DLD1 (cell line): ENCODE measurements around the gene CENPL.
"Not testable (repeated sequence)": the region's sequence is repeated elsewhere in the genome, so short reads cannot be mapped to it uniquely, and the experiment has no call there.

Experiments
- in situ Hi-C: cut with HindIII; loops from 2 replicates; pipeline ENCODE4 v1.10.0; 2017; ENCODE audit warnings: low sequenced_read_pairs

CENPL gene

GRCh38 chr1:173824315-173825081, at the start of gene CENPL, which contains the start of gene DARS2:
Gene CENPL, minus strand, starts transcription at chr1:173824883. Its CDS starts 13,584 bp downstream, at chr1:173811299.
Gene DARS2, plus strand, starts transcription at chr1:173824673. Its CDS starts 557 bp downstream, at chr1:173825230.
- in situ Hi-C loops: no loop called here

DNA sequence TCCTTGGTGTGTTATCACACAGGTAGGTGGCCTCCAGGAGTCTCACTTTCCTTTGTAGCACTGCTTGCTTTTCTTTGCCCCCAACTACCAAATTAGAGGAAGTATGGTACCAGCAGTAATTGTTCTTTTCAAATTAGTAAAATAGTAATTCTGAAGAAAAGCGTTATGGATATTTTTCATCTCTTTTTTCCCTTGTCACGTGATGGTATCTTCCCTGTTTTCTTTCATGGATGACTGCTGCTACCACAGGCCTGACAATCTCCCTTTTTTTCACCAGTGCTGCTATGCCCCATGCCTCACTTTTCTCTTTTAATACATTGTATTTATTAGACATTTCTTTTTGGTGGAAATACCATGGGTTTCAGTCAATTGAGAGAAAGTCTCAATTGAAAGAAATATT, 46.8 kb upstream of the CENPL start:
- in situ Hi-C loops: no loop called here

GRCh38 chr1:173871091-173871490, 46.4 kb upstream of the CENPL start:
- in situ Hi-C loops: no loop called here

- in situ Hi-C loops: no loop called here
Measured at GRCh38 chr1:173870252-173871075, 45.8 kb upstream of the CENPL start.

DNA sequence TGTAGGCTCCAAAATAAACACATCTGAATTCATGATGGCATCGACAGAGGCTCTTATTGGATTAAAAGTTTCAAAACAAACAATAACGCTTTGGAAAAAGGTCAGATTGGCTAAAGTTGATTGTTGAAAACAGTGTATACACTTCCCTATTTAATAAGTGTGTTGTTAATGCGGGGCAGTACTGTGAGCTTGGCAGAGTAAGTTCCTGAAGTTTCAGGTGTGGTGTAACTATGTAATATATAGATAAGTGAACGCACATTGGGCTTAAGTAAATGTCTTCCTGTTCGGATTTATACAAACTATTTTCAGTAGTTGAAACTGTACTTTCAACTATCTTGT, 44.3 kb upstream of the CENPL start:
- in situ Hi-C loops: no loop called here

DNA sequence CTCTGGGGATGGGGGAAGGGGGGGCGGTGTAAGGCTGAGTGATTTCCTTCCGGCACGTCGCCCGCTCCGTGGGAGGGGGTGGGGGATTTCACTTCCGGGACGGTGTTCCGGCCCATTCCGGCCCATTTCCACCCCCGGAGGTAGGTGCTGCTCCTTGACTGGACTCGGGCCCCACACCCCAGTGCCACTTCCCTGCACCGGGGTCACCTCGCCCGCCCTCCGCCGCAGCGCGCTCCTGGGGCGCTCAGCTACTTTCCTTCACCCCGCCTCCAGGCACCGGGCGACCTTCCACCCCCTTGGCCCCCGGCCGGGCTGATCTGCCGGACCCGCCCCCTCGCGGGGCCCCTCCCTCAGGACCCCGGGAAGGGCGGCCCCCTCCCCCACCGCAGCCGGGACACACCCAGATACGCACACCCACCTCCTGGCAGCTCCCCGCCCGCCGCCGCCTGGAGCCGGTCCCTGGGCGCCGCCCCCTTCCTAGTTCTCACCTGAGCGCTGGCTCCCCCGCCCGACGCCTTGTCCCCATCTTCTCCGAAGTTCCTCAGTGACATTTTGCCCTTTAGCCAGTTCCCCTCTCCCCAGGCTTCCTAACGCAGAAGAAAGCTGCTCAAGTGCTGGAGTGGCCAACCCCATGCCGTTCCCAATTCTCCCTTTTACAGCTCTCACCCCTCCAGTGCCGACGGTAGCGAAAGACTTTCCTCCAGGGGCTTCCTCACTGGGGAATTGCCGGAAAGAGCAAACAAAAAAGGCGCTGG, 43.8 kb upstream of the CENPL start, which contains the start of gene ZBTB37:
Gene ZBTB37 (plus strand): TSS at position 115 of the 755 bp plus-strand sequence. CDS start 1,846 bp downstream, outside the sequence.
- in situ Hi-C loops: no loop called here

GRCh38 chr1:173867753-173868265, 43.1 kb upstream of the CENPL start, which contains the start of gene GAS5:
Gene GAS5, minus strand, starts transcription at chr1:173867989.
- in situ Hi-C loops: no loop called here

DNA sequence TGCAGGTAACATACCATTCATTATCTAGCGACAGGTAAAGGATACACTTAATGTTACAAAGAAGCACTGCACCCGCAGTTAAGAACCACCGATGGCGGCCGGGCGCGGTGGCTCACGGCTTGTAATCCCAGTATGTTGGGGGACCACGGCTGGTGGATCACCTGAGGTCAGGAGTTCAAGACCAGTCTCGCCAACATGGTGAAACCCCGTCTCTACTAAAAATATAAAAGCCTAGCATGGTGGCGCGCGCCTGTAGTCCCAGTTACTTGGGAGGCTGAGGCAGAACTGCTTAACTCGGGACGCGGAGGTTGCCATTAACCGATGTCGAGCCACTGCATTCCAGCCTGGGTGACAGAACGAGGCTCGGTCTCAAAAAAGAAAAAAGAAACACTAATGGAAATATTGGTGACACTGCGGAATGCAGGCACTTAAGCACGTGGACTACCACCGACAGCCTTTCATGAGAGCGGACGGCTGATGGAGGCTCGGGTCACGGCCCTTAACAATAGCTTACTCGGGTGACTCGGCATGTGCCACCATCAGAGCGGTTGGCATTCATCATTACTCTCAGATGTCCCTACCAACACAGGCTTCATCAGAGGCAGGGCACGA, 42.6 kb upstream of the CENPL start:
- in situ Hi-C loops: no loop called here

- in situ Hi-C loops: no loop called here
Measured at GRCh38 chr1:173866413-173867115, 41.9 kb upstream of the CENPL start.

DNA sequence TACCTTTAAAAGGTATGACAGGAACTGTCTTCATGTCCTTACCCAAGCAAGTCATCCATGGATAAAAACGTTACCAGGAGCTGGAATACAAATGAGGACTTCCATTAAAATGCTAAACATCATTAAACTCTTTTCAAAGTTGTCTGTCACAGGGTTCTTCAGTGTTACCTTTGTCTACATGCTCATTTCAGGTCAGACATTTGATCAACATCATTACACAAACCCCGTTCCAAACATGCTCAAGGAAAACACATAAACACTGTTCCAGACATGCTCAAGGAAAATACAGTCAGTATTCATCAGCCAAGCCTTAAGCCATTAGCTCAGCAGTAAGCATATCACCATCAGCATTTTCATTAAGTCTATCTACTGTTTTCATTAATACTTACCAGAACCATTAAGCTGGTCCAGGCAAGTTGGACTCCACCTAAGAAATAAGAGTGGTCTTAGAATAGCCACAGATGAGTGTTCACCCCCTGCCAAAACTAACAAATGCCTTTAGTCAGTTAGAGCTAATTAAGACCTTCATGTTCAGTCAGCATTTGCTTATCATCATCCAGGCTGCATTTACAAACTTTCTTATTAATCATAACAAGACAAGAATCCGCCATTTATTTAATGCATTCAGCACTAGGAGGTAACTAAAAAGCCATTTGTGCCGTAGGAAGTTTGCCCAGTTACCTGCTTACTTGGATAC, 40.9 kb upstream of the CENPL start:
- in situ Hi-C loops: no loop called here

GRCh38 chr1:173864179-173864867, 39.6 kb upstream of the CENPL start:
- in situ Hi-C loops: no loop called here

DNA sequence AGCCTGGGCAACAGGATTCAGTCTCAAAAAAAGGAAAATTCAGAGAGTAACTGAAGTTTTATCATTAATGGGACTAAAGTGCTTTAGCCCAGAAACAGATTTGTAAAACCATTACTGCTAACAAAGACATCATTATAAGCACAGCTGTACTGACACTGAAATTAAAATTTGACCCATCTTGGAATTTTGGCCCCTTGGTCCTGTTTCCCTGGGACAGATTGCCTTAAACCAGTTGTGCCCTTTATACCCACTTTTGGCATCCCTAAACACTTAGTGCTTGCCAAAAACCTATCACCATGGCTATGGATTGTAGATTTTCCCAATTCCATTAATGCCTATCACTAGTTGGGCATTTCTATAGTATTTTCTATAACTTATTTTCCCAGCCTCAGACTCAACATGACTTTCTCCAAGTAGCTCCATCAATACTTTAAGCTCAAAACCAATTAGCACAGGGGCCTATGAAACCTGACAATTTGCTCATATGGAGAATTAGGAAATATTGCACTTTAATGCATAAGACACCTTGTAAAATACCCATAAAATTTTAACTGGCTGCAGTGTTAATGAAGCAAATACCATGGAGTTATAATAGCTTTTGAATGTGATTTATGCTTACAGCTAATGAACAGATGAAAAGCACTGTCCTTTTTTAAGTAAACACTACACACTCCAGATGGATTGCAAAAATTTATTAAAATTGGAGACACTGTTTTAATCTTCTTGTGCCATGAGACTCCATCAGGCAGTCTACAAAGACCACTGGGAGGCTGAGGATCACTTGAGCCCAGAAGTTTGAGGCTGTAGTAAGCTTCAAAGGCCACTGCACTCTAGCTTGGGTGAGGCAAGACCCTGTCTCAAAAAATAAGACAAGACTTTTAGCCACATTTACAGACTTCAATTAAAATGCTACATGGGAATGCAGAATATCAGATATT, 38.8 kb upstream of the CENPL start:
- in situ Hi-C loops: no loop called here

GRCh38 chr1:173862769-173863223, 38.1 kb upstream of the CENPL start:
- in situ Hi-C loops: no loop called here

- in situ Hi-C loops: not testable (repeated sequence)
Measured at GRCh38 chr1:173862146-173862768, 37.6 kb upstream of the CENPL start.

DNA sequence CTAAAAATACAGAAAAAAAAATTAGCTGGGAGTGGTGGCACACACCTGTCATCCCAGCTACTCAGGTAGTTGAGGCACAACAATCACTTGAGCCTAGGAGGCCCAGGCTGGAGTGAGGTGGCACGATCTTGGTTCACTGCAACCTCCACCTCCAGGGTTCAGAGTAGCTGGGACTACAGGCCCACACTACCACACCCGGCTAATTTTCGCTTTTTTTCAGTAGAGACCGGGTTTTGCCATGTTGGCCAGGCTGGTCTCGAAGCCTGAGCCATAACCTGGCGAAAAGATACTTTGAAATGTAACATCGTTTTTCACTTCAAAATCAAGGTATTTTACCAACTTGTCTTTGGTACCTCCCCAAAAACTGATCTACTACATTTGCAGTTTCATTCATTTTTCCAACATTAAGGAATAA, 37.1 kb upstream of the CENPL start:
- in situ Hi-C loops: no loop called here

- in situ Hi-C loops: no loop called here
Measured at GRCh38 chr1:173860065-173860464, 35.4 kb upstream of the CENPL start.

DNA sequence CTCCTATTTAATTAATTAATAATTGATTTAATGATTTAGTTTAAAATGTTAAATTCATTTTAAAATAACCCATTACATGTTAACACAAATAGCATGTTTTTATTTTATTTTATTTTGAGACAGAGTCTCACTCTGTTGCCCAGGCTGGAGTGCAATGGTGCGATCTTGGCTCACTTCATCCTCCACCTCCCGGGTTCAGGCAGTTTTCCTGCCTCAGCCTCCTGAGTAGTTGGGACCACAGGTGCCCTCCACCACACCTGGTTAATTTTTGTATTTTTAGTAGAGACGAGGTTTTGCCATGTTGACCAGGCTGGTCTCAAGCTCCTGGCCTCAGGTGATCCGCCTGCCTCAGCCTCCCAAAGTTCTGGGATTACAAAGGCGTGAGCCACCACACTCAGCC, 34.9 kb upstream of the CENPL start:
- in situ Hi-C loops: not testable (repeated sequence)
